OCI-LY1 (cell line): ENCODE results near the gene UFC1.

Source experiments
- EZH2 ChIP-seq: fragments of 200-600 bp; sonication (generic), shearing (Covaris generic); IDR thresholded peaks from 2 replicates; pipeline ENCODE4 v1.8.0; 2017; ENCODE audit warnings: borderline replicate concordance, mixed run types, mild to moderate bottlenecking, antibody characterized with exemption, low read length, moderate library complexity, mixed read lengths
- TF ChIP-seq, protein P1 (sequence below): fragments of 200-600 bp; sonication (generic), shearing (Covaris generic); IDR thresholded peaks from 2 replicates; pipeline ENCODE4 v1.5.1; 2017; ENCODE audit warnings: mild to moderate bottlenecking, antibody characterized with exemption, low read length, moderate library complexity, mixed read lengths

DNA sequence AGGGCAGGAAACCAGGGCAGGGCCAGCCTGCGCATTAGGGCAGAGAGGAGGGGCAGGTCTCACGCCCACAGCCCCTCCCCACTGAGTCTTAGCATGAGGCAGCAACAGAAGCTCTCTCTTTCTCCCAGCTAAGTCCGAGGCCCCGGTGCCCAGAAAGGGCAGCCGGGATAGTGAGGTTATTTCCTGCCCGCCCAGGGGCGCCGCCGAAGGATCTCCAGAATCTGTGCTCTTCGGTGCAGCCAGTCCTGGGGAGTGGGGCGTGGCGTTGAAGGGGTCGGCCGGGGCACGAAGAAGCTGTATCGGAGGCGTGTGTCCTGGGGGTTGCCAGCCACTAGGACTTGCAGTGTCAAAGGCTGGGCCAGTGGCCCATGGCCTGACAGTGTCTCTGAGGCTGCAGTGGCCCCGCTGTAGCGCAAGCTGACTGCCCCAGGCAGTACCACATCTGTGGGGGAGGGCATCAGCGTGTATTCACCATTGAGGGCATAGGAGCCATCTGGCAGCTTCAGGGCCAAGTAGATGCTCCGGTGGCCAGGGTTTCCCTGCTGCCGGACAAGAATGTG lies 37.3 kb downstream of the UFC1 start:
- TF ChIP-seq, protein P1, sequence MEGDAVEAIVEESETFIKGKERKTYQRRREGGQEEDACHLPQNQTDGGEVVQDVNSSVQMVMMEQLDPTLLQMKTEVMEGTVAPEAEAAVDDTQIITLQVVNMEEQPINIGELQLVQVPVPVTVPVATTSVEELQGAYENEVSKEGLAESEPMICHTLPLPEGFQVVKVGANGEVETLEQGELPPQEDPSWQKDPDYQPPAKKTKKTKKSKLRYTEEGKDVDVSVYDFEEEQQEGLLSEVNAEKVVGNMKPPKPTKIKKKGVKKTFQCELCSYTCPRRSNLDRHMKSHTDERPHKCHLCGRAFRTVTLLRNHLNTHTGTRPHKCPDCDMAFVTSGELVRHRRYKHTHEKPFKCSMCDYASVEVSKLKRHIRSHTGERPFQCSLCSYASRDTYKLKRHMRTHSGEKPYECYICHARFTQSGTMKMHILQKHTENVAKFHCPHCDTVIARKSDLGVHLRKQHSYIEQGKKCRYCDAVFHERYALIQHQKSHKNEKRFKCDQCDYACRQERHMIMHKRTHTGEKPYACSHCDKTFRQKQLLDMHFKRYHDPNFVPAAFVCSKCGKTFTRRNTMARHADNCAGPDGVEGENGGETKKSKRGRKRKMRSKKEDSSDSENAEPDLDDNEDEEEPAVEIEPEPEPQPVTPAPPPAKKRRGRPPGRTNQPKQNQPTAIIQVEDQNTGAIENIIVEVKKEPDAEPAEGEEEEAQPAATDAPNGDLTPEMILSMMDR = no peak
- TF ChIP-seq EZH2 = no peak
